Common myeloid progenitor, CD34-positive (primary cell): ENCODE data around the gene SLCO4A1.
A peak's percentile ranks its signal among the peaks of the same experiment; 100 is the strongest.

Experiments used
- CTCF ChIA-PET: fragments of 350-600 bp; sonication (Branson Sonifier 250); formaldehyde crosslinking; loops from one replicate; lab custom pipeline; 2021; ENCODE audit warnings: antibody characterized with exemption; lab: Charles Lee
- POLR2A ChIA-PET: fragments of 350-600 bp; sonication (Branson Sonifier 250); formaldehyde crosslinking; loops from one replicate; lab custom pipeline; 2021; ENCODE audit warnings: antibody characterized with exemption; lab: Charles Lee
- DNase-seq, 3 donors: peaks; one replicate each; pipeline versions ENCODE4 v3.0.0 to v3.0.0-alpha.2; 2013
- H3K27ac ChIP-seq, 2 experiments: 1 replicate in 1 of 2; 2 replicates in 1 of 2; pipeline ENCODE4 v1.7.0; 2013; ENCODE audit warnings: inconsistent platforms in 2 of 2, low read length in 2 of 2, mild to moderate bottlenecking in 2 of 2, low read depth in 1 of 2, moderate library complexity in 1 of 2; ENCODE audit not compliant: severe bottlenecking in 2 of 2, insufficient read depth in 1 of 2, poor library complexity in 1 of 2
- H3K27me3 ChIP-seq, 5 experiments: replicated peaks in 2 of 5; 1 replicate in 3 of 5; 2 replicates in 2 of 5; pipeline versions ENCODE4 v1.6.1 to v1.7.0; 2013; ENCODE audit warnings: low read length in 4 of 5, mild to moderate bottlenecking in 2 of 5, moderate library complexity in 2 of 5, inconsistent platforms in 1 of 5; ENCODE audit not compliant: insufficient read depth in 5 of 5, control insufficient read depth in 4 of 5
- H3K36me3 ChIP-seq, 4 experiments: 1 replicate in 2 of 4; 2 replicates in 2 of 4; pipeline versions ENCODE4 v1.6.1 to v1.7.0; 2013; ENCODE audit warnings: low read length in 3 of 4, control low read depth in 1 of 4, mild to moderate bottlenecking in 1 of 4; ENCODE audit not compliant: control insufficient read depth in 4 of 4, insufficient read depth in 4 of 4
- H3K4me1 ChIP-seq, 4 experiments: 1 replicate in 3 of 4; 2 replicates in 1 of 4; pipeline versions ENCODE4 v1.6.1 to v1.7.1; 2013; ENCODE audit warnings: low read length in 3 of 4, mild to moderate bottlenecking in 3 of 4, control low read depth in 1 of 4, inconsistent platforms in 1 of 4, moderate library complexity in 1 of 4; ENCODE audit not compliant: control insufficient read depth in 4 of 4, insufficient read depth in 4 of 4; ENCODE audit errors: control extremely low read depth in 1 of 4
- H3K4me3 ChIP-seq, 7 experiments: 1 replicate in 4 of 7; 2 replicates in 3 of 7; pipeline versions ENCODE4 v1.5.1 to v1.7.0; 2013; ENCODE audit warnings: mild to moderate bottlenecking in 7 of 7, low read length in 6 of 7, moderate library complexity in 6 of 7, inconsistent platforms in 2 of 7, low read depth in 2 of 7, control low read depth in 1 of 7; ENCODE audit not compliant: insufficient read depth in 4 of 7, control insufficient read depth in 1 of 7; ENCODE audit errors: extremely low read depth in 1 of 7
- H3K9me3 ChIP-seq, 5 experiments: 1 replicate in 4 of 5; 2 replicates in 1 of 5; pipeline versions ENCODE4 v1.6.1 to v1.7.1; 2013; ENCODE audit warnings: low read length in 4 of 5, mild to moderate bottlenecking in 2 of 5, inconsistent platforms in 1 of 5, low read depth in 1 of 5, moderate library complexity in 1 of 5; ENCODE audit not compliant: control insufficient read depth in 4 of 5, insufficient read depth in 2 of 5; ENCODE audit errors: control extremely low read depth in 1 of 5
- WGBS: methylation state at CpG from one replicate; pipeline ENCODE4 v1.1.5; 2013; ENCODE audit not compliant: insufficient coverage; 5-methylcytosine and 5-hydroxymethylcytosine counted together

SLCO4A1 gene

GRCh38 chr20:62611012-62611411 is 31.3 kb upstream of the SLCO4A1 start:
- POLR2A ChIA-PET: no interaction called here

GRCh38 chr20:62611819-62612218 is 30.5 kb upstream of the SLCO4A1 start:
- POLR2A ChIA-PET: no interaction called here
- peaks cover 4 to 31% (median 15%) of the 10 kb centered on the region in 4 experiments for H3K4me1 ChIP-seq
- DNase-seq: no peak
- no peak overlapping the region for H3K27ac ChIP-seq
- no peak overlapping the region for H3K4me3 ChIP-seq
- H3K27me3 ChIP-seq: no peaks in the 10 kb centered on the region
- H3K9me3 ChIP-seq: no peaks in the 10 kb centered on the region
- H3K36me3 ChIP-seq: no peaks in the 10 kb centered on the region
- 96% methylated on average over 18 of the region's 19 CpGs for WGBS
- CTCF ChIA-PET: interaction anchor here (0.9 to 2.2 kb wide), 3 partner anchors 16 to 112 kb away, joined by 3 to 7 read pairs (median 3); no protein-coding TSS in a partner anchor

More at GRCh38 chr20:62611012-62611411, 31.3 kb upstream of the SLCO4A1 start:
- no peaks in the 10 kb centered on the region for H3K9me3 ChIP-seq
- no peak for DNase-seq
- H3K4me3 ChIP-seq: no peak overlapping the region
- no peaks in the 10 kb centered on the region for H3K36me3 ChIP-seq
- CTCF ChIA-PET: interaction anchor here (0.9 to 2.2 kb wide), 5 partner anchors 16 to 115 kb away, joined by 3 to 7 read pairs (median 3); no protein-coding TSS in a partner anchor
- H3K27ac ChIP-seq: no peak overlapping the region
- H3K4me1 ChIP-seq: peaks cover 4 to 31% (median 18%) of the 10 kb centered on the region in 4 experiments
- no peaks in the 10 kb centered on the region for H3K27me3 ChIP-seq
- 100% methylated on average over 1 of the region's 2 CpGs for WGBS

- ChIA-PET CTCF (interaction anchor here (1.0 to 1.4 kb wide), 5 partner anchors 11 to 204 kb away, joined by 4 to 5 read pairs (median 4); no protein-coding TSS in a partner anchor), POLR2A (no interaction called here)
- H3K4me1 ChIP-seq: peaks cover 0 to 37% (median 30%) of the 10 kb centered on the region in 4 experiments
- H3K36me3 ChIP-seq: no peaks in the 10 kb centered on the region
- no peak overlapping the region for H3K4me3 ChIP-seq
- no peak for DNase-seq
- H3K27ac ChIP-seq: no peak overlapping the region
- 94% methylated on average over 27 of the region's 36 CpGs for WGBS
- no peaks in the 10 kb centered on the region for H3K9me3 ChIP-seq
- H3K27me3 ChIP-seq: no peaks in the 10 kb centered on the region
These were observed 28.0 kb upstream of the SLCO4A1 start for GRCh38 chr20:62614085-62614960.

- no peak overlapping the region for H3K27ac ChIP-seq
These were observed 27.2 kb upstream of the SLCO4A1 start for GRCh38 chr20:62614961-62615680.

GRCh38 chr20:62615750-62616251 is 26.5 kb upstream of the SLCO4A1 start:
- POLR2A ChIA-PET: interaction anchor here (1.4 kb wide), 1 partner anchor 14 kb away, joined by 6 read pairs; no protein-coding TSS in a partner anchor
- H3K4me3 ChIP-seq: no peak overlapping the region

More at GRCh38 chr20:62614961-62615680, 27.2 kb upstream of the SLCO4A1 start:
- H3K36me3 ChIP-seq: no peaks in the 10 kb centered on the region
- no peak for DNase-seq
- no peaks in the 10 kb centered on the region for H3K27me3 ChIP-seq
- peaks cover 0 to 40% (median 33%) of the 10 kb centered on the region in 4 experiments for H3K4me1 ChIP-seq
- H3K4me3 ChIP-seq: no peak overlapping the region
- POLR2A ChIA-PET: no interaction called here
- CTCF ChIA-PET: interaction anchor here (1.0 to 1.4 kb wide), 3 partner anchors 11 to 115 kb away, joined by 4 to 5 read pairs (median 4); no protein-coding TSS in a partner anchor
- WGBS: 97% methylated on average over 32 of the region's 34 CpGs
- H3K9me3 ChIP-seq: no peaks in the 10 kb centered on the region

GRCh38 chr20:62616728-62617621 is 25.3 kb upstream of the SLCO4A1 start:
- no peaks in the 10 kb centered on the region for H3K27me3 ChIP-seq
- peak overlapping the region in 1 of 2 experiments; percentile 82 for H3K27ac ChIP-seq
- H3K36me3 ChIP-seq: no peaks in the 10 kb centered on the region
- peak overlapping the region in 2 of 7 experiments; percentile 7 to 26 for H3K4me3 ChIP-seq
- WGBS: 32% methylated on average over 25 of the region's 26 CpGs
- no peaks in the 10 kb centered on the region for H3K9me3 ChIP-seq
- peaks cover 0 to 56% (median 45%) of the 10 kb centered on the region in 4 experiments for H3K4me1 ChIP-seq
- peak; percentile 76 to 78 (median 77) for DNase-seq
- ChIA-PET POLR2A (interaction anchor here (0.5 to 3.9 kb wide), 11 partner anchors 11 to 117 kb away, joined by 3 to 31 read pairs (median 6); partner anchors contain the start of gene SLCO4A1), CTCF (interaction anchor here (0.7 to 3.9 kb wide), 42 partner anchors 9 to 316 kb away, joined by 3 to 47 read pairs (median 5); partner anchors contain the start of genes OGFR and SLCO4A1)

More at GRCh38 chr20:62615750-62616251, 26.5 kb upstream of the SLCO4A1 start:
- no peak for DNase-seq
- no peaks in the 10 kb centered on the region for H3K36me3 ChIP-seq
- WGBS: 94% methylated on average over 7 of the region's 12 CpGs
- peaks cover 0 to 47% (median 37%) of the 10 kb centered on the region in 4 experiments for H3K4me1 ChIP-seq
- H3K27ac ChIP-seq: no peak overlapping the region
- CTCF ChIA-PET: interaction anchor here (1.7 to 3.5 kb wide), 4 partner anchors 12 to 206 kb away, joined by 7 to 29 read pairs (median 15); no protein-coding TSS in a partner anchor
- H3K9me3 ChIP-seq: no peaks in the 10 kb centered on the region
- H3K27me3 ChIP-seq: no peaks in the 10 kb centered on the region
